GM21515 (cell line): ENCODE data around the gene ZNF735.
"Not testable (repeated sequence)": the region's sequence is repeated elsewhere in the genome, so short reads cannot be mapped to it uniquely, and the experiment has no call there.

Experiments used
- ATAC-seq: cut with Tn5 transposase; IDR thresholded peaks from one replicate; pipeline ENCODE4 v1.9.1; 2021; ENCODE audit not compliant: unreplicated experiment

The ZNF735 gene

GRCh38 chr7:64206903-64207302, at the start of gene ZNF735:
Gene ZNF735, plus strand, starts transcription at chr7:64207203. Its CDS starts 0 bp downstream, at chr7:64207203.
- ATAC-seq = no peak

GRCh38 chr7:64170974-64171373, 36.0 kb upstream of the ZNF735 start:
- ATAC-seq = not testable (repeated sequence)

GRCh38 chr7:64174328-64174727, 32.7 kb upstream of the ZNF735 start:
- ATAC-seq = no peak

- no peak for ATAC-seq
Measured at GRCh38 chr7:64174941-64175340, 32.1 kb upstream of the ZNF735 start.

- no peak for ATAC-seq
Measured at GRCh38 chr7:64180989-64181388, 26.0 kb upstream of the ZNF735 start.

DNA sequence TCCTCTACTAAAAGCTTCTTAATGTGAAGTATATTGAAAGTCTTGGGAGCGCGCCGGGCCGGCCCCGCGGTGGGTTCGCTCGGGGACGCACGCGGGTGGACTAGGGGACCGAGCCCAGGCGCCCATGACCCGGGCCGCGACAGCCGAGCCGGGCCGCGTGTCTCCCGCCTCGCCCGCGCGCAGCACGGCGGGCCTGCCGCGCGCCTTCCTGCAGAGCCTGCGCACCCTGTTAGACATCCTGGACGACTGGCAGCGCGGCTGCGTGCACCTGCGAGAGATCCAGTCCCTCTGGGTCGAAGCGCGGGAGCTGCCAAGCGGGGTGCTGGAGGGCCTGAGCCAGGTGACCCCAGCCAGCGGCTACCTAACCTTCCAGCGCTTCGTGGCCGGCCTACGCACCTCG, 25.4 kb upstream of the ZNF735 start:
- ATAC-seq = no peak

- ATAC-seq = no peak
Measured at GRCh38 chr7:64182036-64182790, 24.8 kb upstream of the ZNF735 start.

- ATAC-seq = no peak
Measured at GRCh38 chr7:64183126-64183742, 23.8 kb upstream of the ZNF735 start.

DNA sequence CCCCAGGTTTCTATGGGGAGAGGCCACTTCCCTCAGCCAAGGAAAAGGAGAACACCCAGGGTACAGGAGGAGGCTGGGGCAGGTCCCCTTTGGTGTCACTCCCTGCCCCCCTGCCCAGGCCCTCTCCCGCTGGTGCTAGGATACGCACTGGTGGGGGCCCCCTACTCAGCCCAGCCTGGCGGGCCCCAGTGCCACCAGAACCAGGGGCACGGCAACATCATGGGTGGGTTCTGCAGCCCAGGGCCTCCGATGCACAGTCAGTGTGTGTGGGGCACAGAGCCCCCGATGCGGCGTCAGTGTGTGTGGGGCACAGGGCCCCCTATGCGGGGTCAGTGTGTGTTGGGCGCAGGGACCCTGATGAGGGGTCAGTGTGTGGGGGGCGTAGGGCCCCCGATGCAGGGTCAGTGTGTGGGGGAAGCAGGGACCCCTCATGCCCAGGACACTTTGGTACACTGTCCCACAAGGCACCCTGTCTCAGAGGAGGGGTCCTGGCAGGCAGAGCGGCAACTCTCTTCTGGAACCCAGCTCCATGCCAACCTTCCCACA, 23.1 kb upstream of the ZNF735 start:
- no peak for ATAC-seq

- ATAC-seq = no peak
Measured at GRCh38 chr7:64184376-64184775, 22.6 kb upstream of the ZNF735 start.

- no peak for ATAC-seq
Measured at GRCh38 chr7:64187408-64187807, 19.6 kb upstream of the ZNF735 start.

GRCh38 chr7:64192148-64192704, 14.8 kb upstream of the ZNF735 start:
- no peak for ATAC-seq

DNA sequence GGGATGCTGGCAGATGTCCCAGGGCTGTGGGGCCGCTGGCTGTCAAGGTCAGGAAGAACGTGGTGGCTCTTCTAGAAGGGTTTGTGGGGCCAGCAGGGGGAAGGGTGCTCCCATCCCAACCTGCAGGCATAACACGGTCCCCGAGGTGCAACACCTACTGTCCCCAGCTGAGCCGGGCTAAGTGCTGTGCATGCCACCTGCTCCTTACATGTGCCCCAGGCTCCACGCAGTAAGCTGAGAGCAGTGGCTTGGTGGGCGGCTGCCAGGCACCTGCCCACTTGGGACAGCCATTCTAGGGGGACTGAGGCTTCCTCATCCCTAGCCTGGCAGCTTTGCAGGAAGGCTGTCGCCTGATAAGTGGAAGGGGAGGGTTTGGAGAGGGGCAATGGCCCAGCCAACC, 14.2 kb upstream of the ZNF735 start:
- no peak for ATAC-seq

GRCh38 chr7:64219710-64220298, 12.8 kb downstream of the ZNF735 start:
- ATAC-seq = not testable (repeated sequence)

- ATAC-seq = no peak
Measured at GRCh38 chr7:64223366-64223765, 16.4 kb downstream of the ZNF735 start.

- ATAC-seq = not testable (repeated sequence)
Measured at GRCh38 chr7:64228174-64228573, 21.2 kb downstream of the ZNF735 start, which contains the start of gene ZNF679. Gene ZNF679, plus strand, starts transcription at chr7:64228474. Its CDS starts 20,644 bp downstream, at chr7:64249118.

DNA sequence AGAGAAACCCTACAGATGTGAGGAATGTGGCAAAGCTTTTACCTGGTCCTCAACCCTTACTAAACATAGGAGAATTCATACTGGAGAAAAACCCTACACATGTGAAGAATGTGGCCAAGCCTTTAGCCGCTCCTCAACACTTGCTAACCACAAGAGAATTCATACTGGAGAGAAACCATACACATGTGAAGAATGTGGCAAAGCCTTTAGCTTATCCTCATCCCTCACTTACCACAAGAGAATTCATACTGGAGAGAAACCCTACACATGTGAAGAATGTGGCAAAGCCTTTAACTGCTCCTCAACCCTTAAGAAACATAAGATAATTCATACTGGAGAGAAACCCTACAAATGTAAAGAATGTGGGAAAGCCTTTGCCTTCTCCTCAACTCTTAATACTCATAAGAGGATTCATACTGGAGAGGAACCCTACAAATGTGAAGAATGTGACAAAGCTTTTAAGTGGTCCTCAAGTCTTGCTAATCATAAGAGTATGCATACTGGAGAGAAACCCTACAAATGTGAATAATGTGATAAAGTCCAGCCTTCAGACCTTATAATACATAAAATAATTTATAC, 59.4 kb downstream of the ZNF735 start:
- ATAC-seq = no peak
